ENCODE results near the gene IQCH. TPM values are rescaled to one million over a fixed set of nuclear protein-coding genes. Genes with fewer than 3 reads are reported as not detected.
"Not testable (repeated sequence)": the region's sequence is repeated elsewhere in the genome, so short reads cannot be mapped to it uniquely, and the experiment has no call there.

The IQCH gene
- total RNA-seq, 2 experiments from 2014 or later, result 1.2 to 2.2 TPM

GRCh38 chr15:67363712-67364111 lies 109.1 kb downstream of the IQCH start:
- H3K9me3 Mint-ChIP-seq; H3K27me3 Mint-ChIP-seq; POLR2A ChIA-PET; H3K4me1 Mint-ChIP-seq; H3K27ac Mint-ChIP-seq; ATAC-seq (ENCODE audit: low read depth); H3K36me3 Mint-ChIP-seq; H3K4me3 Mint-ChIP-seq; DNase-seq: not testable (repeated sequence)

GRCh38 chr15:67365994-67366393 lies 111.4 kb downstream of the IQCH start:
- Mint-ChIP-seq H3K27ac (no peak overlapping the region), H3K27me3 (peaks cover 14% of the 10 kb centered on the region), H3K36me3 (no peaks in the 10 kb centered on the region), H3K9me3 (no peaks in the 10 kb centered on the region), H3K4me3 (no peak overlapping the region), H3K4me1 (peaks cover 6% of the 10 kb centered on the region)
- POLR2A ChIA-PET, result no interaction called here
- no peak for ATAC-seq (ENCODE audit: low read depth)
- DNase-seq, result no peak

DNA sequence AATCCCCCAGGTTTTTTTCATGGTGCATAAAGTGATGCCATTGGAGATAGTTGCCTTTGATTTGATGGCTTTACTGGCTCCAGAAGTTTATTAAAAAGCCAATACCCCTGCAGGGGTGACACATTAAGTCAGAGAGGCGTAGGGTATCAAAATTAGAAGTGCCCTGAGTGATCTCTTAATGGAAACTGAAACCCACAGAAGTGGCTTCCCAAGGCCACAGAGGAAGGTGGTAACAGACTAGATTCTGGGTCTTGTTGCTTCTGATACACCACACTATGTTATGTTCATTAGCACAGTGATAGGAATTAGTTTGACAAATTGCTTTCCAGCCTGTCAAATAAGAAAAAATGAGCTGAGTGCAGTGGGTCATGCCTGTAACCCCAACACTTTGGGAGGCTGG lies 112.3 kb downstream of the IQCH start:
- no peak overlapping the region for H3K27ac Mint-ChIP-seq
- H3K9me3 Mint-ChIP-seq, result no peaks in the 10 kb centered on the region
- DNase-seq (no peak), ATAC-seq (ENCODE audit: low read depth) (no peak)
- H3K27me3 Mint-ChIP-seq, result peaks cover 14% of the 10 kb centered on the region
- POLR2A ChIA-PET, result no interaction called here
- no peaks in the 10 kb centered on the region for H3K36me3 Mint-ChIP-seq
- H3K4me3 Mint-ChIP-seq, result no peak overlapping the region
- H3K4me1 Mint-ChIP-seq, result peaks cover 6% of the 10 kb centered on the region

DNA sequence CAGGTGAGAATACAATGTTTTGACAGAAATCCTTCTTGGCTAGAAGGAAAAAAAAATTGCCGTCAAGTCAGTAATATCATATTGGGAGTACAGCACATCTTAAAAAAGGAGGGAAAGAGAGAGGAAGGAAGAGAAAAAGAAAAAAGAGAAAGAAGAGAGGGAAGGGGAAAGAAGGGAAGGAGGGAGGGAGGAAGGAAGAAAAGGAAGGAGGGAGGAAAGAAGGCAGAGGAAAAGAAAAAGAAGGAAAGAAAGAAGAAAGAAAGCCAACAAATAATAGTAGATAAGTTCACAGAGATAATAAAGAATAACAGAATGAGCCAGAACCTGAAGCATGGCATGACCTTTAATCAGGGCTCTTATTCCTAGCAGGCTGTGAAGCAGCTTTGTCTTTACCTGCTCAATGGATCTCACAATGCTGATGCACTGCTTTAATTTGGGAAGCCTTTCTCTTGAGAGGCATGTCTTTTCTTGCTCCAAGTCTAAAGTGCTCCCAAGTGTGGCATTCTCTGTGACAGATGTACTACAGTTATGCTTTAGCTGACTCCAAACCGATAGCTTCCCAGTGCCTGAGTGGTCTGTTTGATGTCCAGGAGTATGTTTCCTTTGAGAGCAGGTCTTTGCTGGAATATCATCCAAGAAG lies 114.9 kb downstream of the IQCH start:
- no peak overlapping the region for H3K4me3 Mint-ChIP-seq
- no peaks in the 10 kb centered on the region for H3K36me3 Mint-ChIP-seq
- peaks cover 6% of the 10 kb centered on the region for H3K4me1 Mint-ChIP-seq
- H3K27ac Mint-ChIP-seq, result no peak overlapping the region
- ATAC-seq (ENCODE audit: low read depth) (no peak), DNase-seq (no peak)
- H3K27me3 Mint-ChIP-seq, result peaks cover 14% of the 10 kb centered on the region
- POLR2A ChIA-PET, result no interaction called here
- H3K9me3 Mint-ChIP-seq, result no peaks in the 10 kb centered on the region

DNA sequence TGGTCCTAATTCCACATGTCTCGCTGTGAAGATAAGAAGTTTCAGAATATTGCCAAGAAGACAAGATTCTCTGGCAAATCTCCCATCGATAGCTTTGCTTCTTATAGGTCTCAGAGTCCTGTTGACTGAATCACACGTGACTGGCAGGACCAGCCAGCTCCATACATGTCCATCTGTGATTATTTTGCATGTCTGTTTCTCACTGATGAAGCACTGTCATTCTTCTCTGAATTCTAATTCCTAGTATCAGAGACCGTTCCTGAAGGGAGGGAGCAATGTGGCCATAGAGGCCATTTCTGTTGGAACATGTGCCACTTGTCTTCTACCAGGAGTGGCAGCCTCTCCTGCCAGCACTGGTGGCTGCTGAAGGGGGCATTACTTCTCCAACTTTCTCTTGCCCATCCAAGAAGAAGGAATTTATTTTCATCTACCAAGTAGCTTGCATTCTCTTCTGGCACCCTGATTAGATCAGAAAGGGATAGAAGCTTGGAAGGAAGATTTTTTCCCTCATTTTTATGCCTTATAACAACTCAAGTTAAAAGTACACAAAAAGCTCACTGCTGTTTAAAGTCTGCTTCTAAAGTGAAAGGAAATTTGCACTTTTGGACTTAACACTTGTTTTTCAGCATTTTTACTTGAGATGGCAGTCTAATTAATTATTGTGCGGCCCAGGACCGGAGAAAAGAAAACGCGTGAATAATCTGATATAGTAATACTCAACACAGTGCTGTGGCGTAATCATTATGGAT lies 115.8 kb downstream of the IQCH start:
- Mint-ChIP-seq H3K4me3 (no peak overlapping the region), H3K27me3 (peaks cover 14% of the 10 kb centered on the region), H3K4me1 (peaks cover 6% of the 10 kb centered on the region), H3K27ac (no peak overlapping the region), H3K36me3 (no peaks in the 10 kb centered on the region), H3K9me3 (no peaks in the 10 kb centered on the region)
- POLR2A ChIA-PET, result no interaction called here
- DNase-seq (no peak), ATAC-seq (ENCODE audit: low read depth) (no peak)

DNA sequence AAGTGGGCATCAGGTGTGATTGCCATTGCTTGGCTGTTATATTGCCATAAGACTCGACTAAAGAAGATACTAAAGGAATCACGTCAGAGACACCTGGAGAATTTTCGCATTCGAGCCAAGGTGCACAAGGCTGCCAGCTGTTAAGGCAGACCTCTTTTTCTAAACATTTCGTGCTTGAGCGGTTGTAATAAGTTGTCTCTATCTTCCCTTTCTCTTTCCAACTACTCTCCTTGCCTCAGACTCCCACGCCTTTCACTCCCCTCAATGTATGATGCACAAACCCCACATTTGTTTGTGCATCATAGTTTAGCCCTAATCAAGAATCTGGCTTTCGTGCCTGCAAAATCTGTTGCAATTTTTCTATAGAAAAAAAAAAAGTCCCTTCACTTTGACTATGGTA lies 118.0 kb downstream of the IQCH start:
- Mint-ChIP-seq H3K27me3 (peaks cover 16% of the 10 kb centered on the region), H3K9me3 (no peaks in the 10 kb centered on the region), H3K36me3 (no peaks in the 10 kb centered on the region), H3K4me3 (no peak overlapping the region), H3K4me1 (no peaks in the 10 kb centered on the region), H3K27ac (no peak overlapping the region)
- ATAC-seq (ENCODE audit: low read depth) (no peak), DNase-seq (no peak)
- POLR2A ChIA-PET, result no interaction called here

DNA sequence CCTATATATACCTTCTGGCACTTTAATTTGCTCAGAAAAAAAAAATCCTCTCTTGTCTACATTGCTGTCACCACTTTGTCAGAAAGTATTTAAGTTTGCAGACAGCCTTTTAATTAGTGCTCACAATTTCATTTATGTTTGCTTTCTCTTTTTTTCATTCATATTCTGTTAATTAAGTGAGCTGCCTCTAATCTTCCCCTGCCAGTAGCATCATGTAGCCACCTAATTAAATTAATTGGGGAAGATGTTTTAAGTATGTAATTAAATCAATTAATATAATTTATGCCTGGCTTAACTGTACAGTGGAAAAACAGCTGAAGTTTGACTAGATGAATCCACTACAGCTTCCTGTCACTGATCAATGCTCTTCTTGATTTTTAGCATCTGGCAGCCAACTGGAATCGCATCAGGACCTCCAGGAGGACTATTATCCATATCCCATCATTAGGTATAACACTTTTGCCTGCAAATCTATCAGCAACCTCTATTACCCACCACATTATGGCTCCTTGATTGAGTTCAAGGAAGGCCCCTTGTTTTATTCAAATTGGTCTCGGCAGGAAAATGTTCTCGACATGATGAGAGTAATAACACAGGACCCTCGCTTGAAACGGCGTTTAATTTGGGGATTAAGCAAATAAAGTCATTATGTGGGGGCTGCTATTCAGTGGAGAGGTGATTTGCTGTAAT lies 118.5 kb downstream of the IQCH start:
- H3K27ac Mint-ChIP-seq, result no peak overlapping the region
- H3K4me3 Mint-ChIP-seq, result no peak overlapping the region
- ATAC-seq (ENCODE audit: low read depth) (no peak), DNase-seq (no peak)
- H3K9me3 Mint-ChIP-seq, result no peaks in the 10 kb centered on the region
- H3K4me1 Mint-ChIP-seq, result no peaks in the 10 kb centered on the region
- POLR2A ChIA-PET, result no interaction called here
- no peaks in the 10 kb centered on the region for H3K36me3 Mint-ChIP-seq
- H3K27me3 Mint-ChIP-seq, result peaks cover 21% of the 10 kb centered on the region

GRCh38 chr15:67373971-67374370 lies 119.4 kb downstream of the IQCH start:
- no peak overlapping the region for H3K4me3 Mint-ChIP-seq
- H3K9me3 Mint-ChIP-seq, result no peaks in the 10 kb centered on the region
- no peaks in the 10 kb centered on the region for H3K4me1 Mint-ChIP-seq
- H3K27ac Mint-ChIP-seq, result no peak overlapping the region
- no peaks in the 10 kb centered on the region for H3K36me3 Mint-ChIP-seq
- no peak for DNase-seq
- peaks cover 23% of the 10 kb centered on the region for H3K27me3 Mint-ChIP-seq
- POLR2A ChIA-PET, result no interaction called here
- ATAC-seq (ENCODE audit: low read depth), result no peak

- H3K27me3 Mint-ChIP-seq, result peaks cover 17% of the 10 kb centered on the region
- no peak for ATAC-seq (ENCODE audit: low read depth)
Observed at GRCh38 chr15:67379530-67379929, 124.9 kb downstream of the IQCH start.

GRCh38 chr15:67380921-67381320 lies 126.3 kb downstream of the IQCH start:
- no peaks in the 10 kb centered on the region for H3K36me3 Mint-ChIP-seq
- H3K4me3 Mint-ChIP-seq, result no peak overlapping the region
- H3K27me3 Mint-ChIP-seq, result peaks cover 18% of the 10 kb centered on the region
- DNase-seq (no peak), ATAC-seq (ENCODE audit: low read depth) (no peak)
- POLR2A ChIA-PET, result no interaction called here
- H3K9me3 Mint-ChIP-seq, result no peaks in the 10 kb centered on the region
- peaks cover 2% of the 10 kb centered on the region for H3K4me1 Mint-ChIP-seq
- H3K27ac Mint-ChIP-seq, result no peak overlapping the region

More at GRCh38 chr15:67379530-67379929, 124.9 kb downstream of the IQCH start:
- H3K9me3 Mint-ChIP-seq, result no peaks in the 10 kb centered on the region
- H3K36me3 Mint-ChIP-seq, result no peaks in the 10 kb centered on the region
- H3K27ac Mint-ChIP-seq, result no peak overlapping the region
- DNase-seq, result no peak
- H3K4me1 Mint-ChIP-seq, result peaks cover 2% of the 10 kb centered on the region
- H3K4me3 Mint-ChIP-seq, result no peak overlapping the region
- POLR2A ChIA-PET, result no interaction called here

DNA sequence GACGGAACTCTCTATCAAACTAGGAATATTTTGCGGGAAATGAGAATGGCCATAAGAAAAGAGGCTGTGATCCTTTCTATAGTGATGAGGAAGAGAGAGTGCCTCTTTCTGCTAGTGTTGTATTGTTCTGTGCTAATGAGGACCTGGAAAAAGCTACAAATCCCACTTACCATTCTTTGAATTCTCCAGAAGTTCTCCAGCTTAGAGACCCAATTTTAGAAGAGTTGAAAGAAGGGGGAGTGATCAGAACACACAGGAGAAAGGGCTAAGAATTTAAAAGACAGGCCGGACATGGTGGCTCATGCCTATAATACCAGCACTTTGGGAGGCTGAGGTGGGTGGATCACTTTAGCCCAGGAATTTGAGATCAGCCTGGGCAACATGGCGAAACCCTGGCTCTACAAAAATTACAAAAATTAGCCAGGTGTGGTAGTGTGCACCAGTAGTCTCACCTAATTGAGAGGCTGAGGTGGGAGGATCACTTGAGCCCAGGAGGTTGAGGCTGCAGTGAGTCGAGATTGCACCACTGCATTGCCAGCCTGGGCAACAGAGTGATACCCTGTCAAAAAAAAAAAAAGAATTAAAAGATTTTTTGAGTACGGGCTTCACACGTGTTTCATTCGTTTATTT lies 126.9 kb downstream of the IQCH start:
- Mint-ChIP-seq H3K36me3 (no peaks in the 10 kb centered on the region), H3K9me3 (no peaks in the 10 kb centered on the region), H3K27me3 (peaks cover 17% of the 10 kb centered on the region), H3K4me3 (no peak overlapping the region), H3K4me1 (peaks cover 2% of the 10 kb centered on the region), H3K27ac (no peak overlapping the region)
- DNase-seq (no peak), ATAC-seq (ENCODE audit: low read depth) (no peak)
- POLR2A ChIA-PET, result no interaction called here

DNA sequence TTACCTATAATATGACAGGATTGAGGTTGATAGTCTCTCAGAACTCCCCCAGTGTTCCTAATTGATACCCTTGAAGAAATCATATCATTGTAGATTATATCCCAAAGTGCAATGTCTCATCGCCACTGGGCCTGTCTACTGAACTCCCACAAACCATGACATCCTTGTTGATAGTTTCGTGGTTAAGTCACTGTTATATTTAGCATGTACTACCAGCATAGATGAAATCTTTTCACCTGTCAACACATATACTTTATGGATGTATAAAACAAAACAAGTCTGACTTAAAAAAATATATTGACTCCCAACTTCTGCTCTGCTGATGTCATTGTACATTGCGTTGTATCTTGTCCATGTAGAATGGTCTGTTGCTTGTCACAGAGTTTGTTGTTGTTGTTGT lies 128.1 kb downstream of the IQCH start:
- no peaks in the 10 kb centered on the region for H3K36me3 Mint-ChIP-seq
- H3K27ac Mint-ChIP-seq, result no peak overlapping the region
- H3K9me3 Mint-ChIP-seq, result no peaks in the 10 kb centered on the region
- ATAC-seq (ENCODE audit: low read depth), result no peak
- POLR2A ChIA-PET, result no interaction called here
- H3K4me3 Mint-ChIP-seq, result no peak overlapping the region
- peaks cover 2% of the 10 kb centered on the region for H3K4me1 Mint-ChIP-seq
- H3K27me3 Mint-ChIP-seq, result peaks cover 22% of the 10 kb centered on the region
- no peak for DNase-seq

GRCh38 chr15:67383899-67384298 lies 129.3 kb downstream of the IQCH start:
- Mint-ChIP-seq H3K27ac (no peak overlapping the region), H3K27me3 (peaks cover 20% of the 10 kb centered on the region), H3K4me3 (no peak overlapping the region), H3K4me1 (peaks cover 2% of the 10 kb centered on the region), H3K36me3 (no peaks in the 10 kb centered on the region), H3K9me3 (no peaks in the 10 kb centered on the region)
- ATAC-seq (ENCODE audit: low read depth), result no peak
- no peak for DNase-seq
- POLR2A ChIA-PET, result no interaction called here

DNA sequence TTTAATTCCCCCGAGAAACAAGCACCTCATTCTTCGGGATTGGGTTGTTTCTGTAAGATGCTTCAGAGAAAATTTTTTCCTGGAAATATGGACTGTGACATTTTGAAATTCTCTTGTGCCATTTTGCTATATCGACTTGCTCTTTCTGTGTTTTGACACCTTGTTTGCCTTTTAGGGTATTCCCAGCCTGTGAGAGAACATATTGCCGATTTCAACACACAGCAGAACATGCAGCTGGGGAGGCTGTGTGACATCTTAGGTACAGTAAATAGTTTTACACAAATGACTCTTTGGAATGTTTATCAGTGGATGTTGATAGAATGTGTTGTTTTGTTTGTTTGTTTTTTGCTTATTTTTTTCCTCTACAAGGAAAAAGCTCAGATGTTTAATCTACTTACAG lies 130.2 kb downstream of the IQCH start:
- Mint-ChIP-seq H3K4me1 (peaks cover 2% of the 10 kb centered on the region), H3K4me3 (no peak overlapping the region), H3K36me3 (no peaks in the 10 kb centered on the region), H3K27me3 (peaks cover 17% of the 10 kb centered on the region), H3K27ac (no peak overlapping the region), H3K9me3 (no peaks in the 10 kb centered on the region)
- DNase-seq, result no peak
- POLR2A ChIA-PET, result no interaction called here
- no peak for ATAC-seq (ENCODE audit: low read depth)
